Right lobe of liver (tissue), 4 donors: ENCODE measurements around the gene DSTYK.

Experiments used
- CTCF ChIP-seq, 4 donors: fragments of 200-600 bp in 3 of 4; fragments of 450-650 bp in 1 of 4; IDR thresholded peaks; one replicate each; pipeline versions ENCODE4 v1.5.1 to v1.8.0; 2016 to 2022; ENCODE audit warnings: antibody characterized with exemption in 4 of 4, mild to moderate bottlenecking in 2 of 4
- POLR2A ChIP-seq: fragments of 450-650 bp; IDR thresholded peaks from one replicate; pipeline ENCODE4 v1.6.1; 2017; ENCODE audit warnings: antibody characterized with exemption, mild to moderate bottlenecking
- donor health status: DM: no; HTN: no; CAD: no.
- donor health status: DM: no; HTN: no; CAD: no.
- donor health status: DM: no; HTN: yes; CAD: no.

DNA sequence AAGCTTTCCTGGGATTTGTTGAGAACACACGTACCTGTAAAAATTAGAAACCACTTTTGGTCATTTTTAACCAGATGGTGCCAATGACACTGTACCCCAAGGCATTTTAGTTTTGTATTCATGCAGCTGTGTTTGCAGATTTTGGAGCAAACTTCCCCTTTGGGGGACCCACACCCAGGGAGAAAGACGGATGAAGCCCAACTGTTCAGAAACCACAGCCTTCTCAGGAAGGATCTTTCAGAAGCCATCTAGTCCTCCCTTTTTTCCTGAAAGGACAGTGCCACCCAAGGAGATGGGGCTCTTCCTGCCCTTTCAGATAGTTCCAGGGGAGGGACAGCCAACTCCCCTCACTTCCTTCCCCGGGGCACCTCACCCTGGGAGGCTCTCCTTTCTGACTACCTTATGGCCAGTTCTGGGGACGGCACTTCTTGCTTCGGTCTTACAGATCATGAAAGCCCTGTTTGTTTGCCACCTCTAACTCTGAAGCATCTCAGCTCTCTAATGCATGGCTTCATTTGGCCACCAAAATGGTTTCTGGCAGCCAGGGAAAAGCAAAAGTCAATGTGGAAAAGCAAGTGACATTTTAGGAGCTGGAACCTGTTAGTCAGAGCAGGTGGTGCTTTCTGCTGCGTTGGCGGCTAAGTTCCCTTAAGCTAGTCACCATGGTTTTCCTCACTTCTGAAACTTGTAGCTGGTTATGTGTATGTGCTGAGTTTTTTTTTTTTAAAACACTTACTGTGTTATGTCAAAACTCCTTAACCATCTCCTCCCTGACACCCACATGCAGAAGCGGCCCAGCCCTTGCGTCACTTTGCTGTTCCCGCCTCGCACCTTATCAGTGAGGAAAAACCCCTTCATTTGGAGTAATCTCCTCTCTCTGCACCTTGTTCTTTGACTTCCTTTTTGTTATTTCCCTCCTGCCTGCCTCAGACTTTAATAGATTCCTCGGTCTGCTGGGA, 26.3 kb upstream of the DSTYK start:
- TF ChIP-seq CTCF (IDR thresholded peaks at IDR 0.05) (no peak), POLR2A (no peak)
